8988T (cell line): ENCODE data around the gene NKPD1.

Experiments
- DNase-seq: peaks from one replicate; pipeline ENCODE4 v3.0.0; 2011

The NKPD1 gene

DNA sequence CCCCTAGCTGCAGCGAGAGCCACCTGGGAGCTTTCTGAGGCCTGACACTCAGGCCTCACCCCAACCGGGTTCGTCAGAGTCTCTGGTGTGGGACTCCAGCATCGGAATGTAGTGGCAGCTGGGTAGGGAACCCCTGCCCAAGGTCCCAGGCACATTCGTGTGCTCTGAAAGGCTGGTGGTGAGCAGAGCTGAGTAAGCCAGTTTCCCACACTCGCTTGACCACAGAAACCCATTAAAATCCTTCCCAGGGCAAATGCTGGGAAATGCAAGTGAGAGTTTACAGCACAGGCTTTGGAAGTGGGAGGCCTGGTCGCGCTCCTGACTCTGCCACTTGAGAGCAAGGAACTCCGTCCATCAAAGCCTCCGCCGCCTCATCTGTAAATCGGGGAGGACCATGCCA lies 13.0 kb upstream of the NKPD1 start:
- DNase-seq: no peak

DNA sequence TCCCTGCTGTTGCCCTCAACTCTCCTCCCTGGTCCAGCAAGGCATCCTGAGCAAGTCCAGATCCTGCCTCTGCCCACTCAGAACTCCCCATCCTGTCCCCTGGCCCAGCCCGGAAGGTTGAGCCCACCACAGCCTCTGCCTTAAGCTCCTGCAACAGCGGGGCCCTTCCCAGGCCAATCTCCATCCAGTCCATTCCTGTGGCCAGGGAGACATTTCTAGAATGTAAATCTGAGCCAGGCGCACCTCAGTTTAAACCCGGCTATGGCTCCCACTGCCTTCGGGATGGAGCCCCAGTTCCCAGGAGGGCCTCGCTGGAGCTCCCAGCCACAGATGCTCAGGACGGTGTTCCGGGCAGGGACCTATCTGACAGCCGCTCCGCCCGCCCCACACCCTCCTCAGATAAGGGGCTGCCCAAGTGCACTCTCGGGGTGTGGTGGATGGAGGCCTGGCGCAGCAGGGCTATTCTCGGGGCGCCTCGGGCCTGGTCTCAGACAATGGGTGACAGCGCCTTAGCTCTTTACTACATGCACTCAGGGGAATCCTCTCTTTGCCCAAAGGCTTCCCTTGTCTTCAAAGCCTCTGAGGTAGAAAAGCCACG lies 11.9 kb upstream of the NKPD1 start:
- no peak for DNase-seq

DNA sequence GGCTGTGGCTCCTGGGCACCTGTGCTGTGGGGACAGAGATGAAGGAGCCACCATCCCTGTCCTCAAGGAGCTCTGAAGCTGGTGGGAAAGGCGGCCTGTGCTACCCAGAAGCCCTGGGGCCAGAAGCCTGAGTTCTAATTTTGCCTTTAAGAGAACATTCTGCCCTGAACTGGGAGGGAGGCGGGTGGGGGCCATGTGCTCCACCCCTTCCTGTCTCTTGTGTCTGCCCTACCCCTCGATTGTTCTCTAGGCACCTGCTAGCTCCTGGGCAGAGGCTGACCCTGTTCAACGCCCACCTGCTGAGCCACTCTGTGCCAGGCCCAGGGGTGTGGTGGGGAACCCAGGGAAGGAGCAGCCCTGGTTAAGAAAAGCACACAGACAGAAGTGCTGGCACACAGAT lies 11.4 kb upstream of the NKPD1 start:
- no peak for DNase-seq

DNA sequence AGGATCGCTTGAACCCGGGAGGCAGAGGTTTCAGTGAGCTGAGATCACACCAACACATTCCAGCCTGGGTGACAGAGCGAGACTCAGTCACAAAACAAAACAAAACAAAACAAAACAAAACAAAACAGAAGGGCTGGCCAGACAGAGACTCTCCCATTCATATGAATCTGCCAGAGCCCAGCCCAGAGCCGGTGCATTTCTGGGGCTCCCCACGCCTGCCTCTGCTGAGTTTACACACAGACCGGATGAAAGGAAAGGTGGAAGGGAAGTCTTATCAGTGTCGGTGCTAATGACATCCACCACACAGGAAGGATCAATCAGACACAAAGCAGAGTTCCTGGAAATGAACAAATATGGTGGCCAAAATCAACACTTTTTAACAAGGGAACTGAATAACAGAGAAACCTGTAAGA lies 10.4 kb upstream of the NKPD1 start:
- DNase-seq: no peak

DNA sequence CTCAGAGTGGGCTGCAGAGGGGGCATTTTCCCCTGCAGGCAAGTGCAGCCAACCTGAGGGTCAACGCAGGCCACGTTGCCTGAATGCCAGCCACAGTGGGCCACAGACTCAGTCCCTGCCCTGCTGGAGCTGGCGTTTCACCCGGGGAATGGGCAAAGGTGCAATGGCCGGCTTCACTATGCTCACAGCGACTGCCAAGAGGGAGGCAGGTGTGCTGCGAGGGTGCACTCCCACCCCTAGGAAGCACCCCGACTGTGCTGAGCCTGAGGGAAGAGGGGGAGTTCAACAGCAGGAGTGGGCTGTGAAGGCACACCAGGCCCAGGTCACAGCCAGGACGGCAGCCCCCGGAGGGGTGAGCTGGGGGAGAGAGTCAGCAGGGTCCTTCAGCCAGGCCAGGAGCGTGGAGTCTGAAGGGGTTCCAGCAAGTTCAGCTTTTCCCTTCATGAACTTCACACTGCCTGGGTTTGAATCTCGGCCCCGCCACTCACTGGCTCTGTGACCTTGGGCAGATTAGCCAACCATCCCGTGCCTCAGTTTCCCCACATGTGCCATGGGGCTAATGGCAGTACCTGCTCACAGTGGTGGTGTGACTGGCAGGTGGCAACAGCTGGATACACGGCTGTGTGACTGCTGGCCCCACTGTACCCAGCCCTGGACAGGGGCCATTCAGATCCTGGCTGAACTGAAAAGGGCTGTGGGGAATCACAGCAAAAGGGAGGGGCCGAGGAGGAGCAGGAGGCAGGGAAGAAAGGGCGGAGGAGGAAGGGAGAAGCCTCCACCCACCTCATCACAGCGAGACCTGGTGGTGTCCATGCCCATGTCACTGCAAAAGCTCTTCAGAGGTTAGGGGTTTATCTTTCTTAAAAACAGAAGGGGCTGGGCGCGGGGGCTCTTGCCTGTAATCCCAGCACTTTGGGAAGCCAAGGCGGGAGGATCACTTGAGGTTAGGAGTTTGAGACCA lies 9.6 kb upstream of the NKPD1 start:
- no peak for DNase-seq

DNA sequence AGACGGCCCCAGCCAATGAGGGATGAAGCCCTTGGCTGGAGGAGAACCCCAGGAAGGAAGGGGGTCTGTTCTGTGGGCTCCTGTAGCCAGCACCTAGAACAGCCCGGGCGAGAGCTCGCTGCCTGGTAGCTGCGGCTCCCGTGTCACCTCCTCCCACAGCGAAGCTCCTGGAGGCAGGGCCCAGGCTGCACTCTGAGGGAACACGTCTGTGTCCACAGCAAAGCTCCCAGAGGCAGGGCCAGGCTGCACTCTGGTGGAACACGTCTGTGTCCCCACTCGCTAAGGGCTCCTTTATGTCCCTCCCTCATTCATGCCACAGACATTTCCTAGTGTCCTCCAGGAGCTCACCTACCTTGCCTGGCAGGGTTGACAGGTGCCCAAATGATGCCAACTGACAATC lies 8.8 kb upstream of the NKPD1 start:
- DNase-seq: no peak

DNA sequence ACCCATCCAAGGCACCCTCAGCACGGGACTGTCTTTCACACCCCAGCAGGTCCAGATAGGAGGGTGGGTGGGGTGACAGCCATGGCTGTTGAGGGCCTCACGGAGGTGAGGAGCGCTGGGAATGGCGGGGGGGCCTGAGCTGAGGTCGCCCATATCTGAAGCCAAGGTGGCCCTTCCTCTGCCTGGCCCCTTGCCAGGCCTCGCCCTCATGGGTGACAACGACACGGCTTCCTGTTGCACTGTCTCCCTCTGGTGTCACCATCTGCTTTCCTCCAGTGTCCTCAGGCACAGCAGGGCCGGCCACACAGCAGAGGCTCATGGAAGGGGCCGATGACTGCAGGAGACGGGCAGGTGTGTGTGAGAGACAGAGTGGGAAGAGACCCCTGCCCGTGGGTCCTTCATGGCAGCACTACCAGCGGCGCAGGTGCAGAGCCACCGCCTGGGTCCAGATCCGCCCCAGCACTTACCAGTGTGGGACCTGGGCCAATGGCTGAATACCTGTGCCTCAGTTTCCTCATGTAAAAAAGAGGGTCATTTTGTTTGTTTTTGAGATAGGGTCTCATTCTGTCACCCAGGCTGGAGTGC lies 8.1 kb upstream of the NKPD1 start:
- no peak for DNase-seq

DNA sequence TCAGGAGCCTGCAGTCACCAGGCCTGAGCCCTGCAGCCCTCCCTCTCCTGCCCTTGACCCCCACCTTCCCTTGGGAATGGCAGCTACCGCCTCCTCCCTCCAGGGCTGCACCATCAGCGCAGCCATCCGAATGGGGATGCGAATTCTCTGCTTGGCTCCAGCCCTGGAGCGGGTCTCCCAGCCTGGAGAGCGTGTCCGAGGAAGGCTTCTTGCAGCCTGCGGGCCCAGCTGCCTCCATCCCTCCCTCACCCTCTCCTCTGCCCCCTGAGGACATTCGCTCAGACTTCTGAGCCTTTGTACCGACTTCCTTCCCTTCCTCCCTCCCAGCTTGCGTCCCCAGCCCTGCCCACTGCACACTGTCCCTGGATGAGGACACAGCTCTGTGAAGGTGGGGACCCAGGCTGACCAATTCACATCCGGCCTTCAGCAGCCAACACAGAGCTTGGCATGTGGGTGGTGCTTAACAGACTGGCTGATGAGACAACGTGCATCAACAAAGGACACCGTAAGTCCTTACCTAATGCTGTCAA lies 6.0 kb upstream of the NKPD1 start:
- DNase-seq: no peak

DNA sequence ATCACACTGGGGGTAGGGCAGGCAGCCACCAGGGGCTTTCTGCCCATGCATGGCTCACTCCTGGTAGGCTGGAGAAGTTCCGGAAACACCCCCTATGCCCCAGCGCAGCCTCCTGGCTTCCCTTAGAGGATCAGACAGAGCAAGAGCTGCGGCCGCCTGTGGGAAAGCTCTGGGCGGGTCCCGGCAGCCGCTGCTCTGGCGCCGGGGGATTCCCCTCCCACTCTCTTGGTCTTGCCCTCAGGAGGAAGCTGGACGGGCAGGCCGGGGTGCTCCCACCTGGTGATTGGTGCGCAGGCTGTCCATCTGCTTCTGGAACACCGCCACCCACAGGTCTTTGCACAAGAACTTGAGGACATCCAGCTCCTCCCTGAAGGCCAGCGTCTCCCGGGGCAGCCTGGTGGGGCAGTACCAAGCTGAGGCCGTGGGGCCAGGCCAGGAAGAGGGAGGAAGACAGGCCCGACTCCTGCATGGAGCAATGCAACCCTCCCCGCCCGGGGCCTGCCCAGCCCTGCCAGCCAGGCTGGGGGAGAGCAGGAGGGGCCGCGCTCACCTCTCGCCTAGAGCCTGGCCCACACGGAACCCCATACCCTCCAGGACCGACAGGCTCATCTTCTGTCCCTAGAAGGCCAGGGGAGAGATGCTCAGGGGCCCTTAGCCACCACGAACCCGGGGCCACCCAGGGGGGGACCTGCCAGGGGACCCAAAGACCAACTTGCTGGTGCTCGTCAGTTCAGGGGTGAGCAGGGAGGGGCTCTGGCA lies 4.0 kb upstream of the NKPD1 start:
- no peak for DNase-seq

DNA sequence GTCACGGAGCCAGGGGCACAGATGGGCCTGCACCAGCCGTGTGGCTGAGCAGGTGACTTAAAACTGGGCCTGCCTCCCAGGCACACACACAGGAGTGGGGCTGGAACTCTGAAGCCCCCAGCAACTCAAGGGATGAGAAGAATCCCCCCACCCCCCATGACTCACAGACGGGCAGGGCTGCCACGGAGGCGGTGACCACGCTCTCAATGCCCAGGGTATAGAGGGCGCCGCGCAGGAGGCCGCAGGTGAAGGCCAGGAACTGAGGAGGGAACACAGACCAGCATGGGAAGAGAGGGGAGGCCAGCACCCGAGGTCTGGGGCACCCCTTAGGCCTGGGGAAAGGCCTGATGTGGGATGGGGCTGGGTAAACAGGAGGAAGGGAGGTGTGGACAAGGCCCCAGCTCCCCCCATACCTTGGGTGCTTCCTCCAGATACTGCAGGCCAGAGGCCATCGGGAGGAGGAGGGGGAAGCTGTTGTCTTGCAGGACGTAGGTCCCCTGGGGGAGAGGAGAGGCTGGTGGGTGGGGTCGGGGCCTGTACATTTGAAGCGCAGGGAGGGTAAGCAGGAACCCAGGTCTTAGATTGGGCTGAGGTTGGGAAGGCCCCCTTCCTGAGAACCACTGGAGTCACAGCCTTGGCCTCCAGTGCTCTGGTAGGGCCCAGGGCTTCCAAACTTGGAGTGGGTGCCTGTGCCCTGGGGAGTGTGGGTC lies 3.1 kb upstream of the NKPD1 start:
- no peak for DNase-seq

DNA sequence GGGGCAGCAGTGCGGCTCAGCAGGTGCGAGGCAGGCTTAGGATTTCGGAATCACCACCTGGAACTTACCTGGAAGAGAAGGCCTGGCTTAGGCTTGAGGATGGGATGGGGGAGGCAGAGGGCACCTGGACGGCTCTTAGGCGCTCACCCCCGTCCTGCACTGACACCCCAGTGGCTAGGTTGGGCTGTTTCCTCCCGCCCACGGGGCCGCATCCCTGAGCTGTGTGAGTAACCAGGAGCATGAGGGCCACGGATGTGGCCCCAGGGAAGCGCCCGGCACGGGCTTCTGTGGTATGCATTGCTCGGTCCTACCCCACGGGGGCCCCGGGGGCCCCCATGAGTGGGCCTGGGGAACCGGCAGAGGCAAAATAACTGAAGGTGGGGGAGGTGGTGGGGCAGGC lies 2.4 kb upstream of the NKPD1 start:
- no peak for DNase-seq

DNA sequence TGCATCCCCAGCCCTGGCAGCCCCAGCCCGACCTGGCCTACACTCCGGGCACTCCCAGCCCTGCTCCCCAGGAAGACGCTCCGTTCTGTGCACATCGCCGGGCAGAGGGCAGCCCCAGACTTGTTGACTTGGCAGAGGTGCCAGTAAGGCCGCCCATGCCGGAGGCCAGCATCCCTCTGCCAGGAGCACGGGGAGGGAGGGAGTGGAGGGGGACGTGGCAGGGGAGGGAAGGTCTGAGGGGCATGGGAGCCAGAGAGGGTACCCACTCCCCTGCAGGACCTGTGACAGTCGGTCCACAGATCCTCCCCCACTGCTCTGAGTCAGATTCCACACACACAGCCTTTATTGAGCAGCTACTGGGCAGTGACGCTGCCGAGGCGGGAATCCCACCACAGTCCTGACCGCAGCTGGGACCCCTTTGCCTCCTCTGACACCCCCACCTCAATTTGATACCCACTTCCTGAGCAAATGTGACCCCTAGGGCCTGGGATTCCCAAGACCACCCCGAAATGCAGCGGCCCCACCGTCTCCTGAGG lies 1.9 kb upstream of the NKPD1 start:
- no peak for DNase-seq

DNA sequence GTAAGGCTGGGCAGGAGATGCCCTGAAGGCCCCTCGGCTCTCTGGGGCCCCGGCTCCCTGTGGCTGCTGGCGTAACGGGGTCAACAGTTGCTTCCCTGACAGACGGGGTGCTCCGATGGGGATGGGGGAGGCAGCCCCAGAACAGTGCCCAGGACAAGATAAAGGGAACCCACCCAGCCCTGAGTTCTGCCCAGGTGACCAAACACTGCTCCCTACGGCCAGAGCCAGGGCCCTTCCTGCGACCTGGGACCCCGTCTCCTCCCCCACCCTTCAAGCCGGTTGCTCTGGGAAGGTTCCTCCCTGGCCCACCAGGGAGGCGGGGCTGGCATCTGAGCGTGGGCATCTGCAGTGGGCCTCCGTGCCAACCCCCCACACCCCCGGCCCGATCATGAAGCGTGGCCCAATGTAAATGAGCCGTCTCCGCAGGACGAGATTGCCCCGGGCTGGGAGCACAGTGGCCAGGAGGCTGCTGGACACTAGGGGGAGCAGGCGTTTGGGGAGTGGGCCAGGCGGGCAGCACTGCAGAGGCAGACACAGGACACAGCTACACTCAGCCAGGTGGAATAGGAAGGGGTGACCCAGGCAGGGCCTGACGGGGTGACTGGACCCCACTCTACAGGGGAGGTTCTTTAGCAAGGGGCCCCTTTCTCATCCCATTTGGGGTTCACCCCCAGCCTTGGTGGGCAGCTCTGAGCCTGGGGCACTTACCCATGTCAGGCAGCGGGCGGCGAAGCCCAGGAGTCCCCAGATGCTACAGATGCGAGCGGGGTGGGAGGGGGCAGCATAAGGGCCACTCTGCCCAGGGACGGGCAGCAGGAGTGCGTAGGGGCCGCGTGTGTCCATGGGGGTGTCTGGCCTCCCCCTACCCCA lies 1.2 kb upstream of the NKPD1 start:
- DNase-seq: no peak

DNA sequence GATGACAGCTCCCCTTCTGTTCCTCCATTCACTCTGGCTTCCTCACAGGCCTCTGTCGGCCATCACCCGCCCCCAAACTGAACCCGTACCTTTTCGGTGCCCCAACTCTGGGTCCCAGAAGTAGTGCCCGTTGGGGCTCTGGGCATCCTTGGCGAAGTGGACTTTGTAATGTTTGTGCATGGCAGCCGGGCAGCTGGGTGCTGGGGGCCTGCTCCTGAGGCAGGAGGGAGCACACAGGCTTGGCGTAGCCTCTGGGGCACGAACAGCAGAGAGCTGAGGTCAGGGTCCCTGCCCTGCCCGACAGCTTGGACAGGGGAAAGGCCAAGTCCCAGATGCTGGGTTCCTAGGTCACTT lies 834 bp downstream of the NKPD1 start:
- no peak for DNase-seq

DNA sequence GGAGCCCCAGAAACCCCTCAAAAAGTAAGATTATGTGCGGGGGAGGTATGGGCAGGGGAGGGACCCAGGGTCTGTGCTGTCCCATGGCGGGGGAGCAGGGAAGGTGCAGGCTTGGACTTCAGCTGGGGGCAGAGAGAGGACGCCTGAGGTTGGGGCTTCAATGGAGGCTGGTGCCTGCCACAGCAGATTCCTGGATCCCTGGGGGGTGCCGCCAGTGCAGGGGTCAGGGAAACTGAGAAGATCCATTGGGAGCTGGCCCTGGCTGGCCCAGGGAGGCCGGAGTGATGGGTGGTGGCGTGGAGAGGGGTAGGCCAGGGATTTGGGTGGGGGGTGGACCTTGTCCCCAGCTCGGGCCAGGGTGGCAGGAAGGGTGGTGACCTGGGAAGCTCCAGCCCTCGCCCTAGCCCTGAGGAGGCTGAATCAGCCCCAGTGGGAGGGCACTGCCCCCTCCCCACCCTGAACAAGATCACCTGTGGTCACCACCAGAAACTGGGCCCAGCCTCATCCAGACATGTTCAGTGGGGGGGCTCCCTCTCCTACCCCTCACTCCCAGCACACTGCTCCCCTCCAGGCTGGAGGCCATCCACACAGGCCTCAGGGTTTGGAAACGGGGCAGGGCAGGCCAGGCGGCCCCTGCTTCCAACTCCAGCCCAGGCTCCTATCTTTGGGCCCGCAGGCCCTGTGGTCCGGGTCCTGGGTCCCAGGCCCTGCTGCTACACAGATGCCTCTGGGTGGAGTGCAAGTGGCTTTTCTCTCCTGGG lies 1.4 kb downstream of the NKPD1 start:
- no peak for DNase-seq

DNA sequence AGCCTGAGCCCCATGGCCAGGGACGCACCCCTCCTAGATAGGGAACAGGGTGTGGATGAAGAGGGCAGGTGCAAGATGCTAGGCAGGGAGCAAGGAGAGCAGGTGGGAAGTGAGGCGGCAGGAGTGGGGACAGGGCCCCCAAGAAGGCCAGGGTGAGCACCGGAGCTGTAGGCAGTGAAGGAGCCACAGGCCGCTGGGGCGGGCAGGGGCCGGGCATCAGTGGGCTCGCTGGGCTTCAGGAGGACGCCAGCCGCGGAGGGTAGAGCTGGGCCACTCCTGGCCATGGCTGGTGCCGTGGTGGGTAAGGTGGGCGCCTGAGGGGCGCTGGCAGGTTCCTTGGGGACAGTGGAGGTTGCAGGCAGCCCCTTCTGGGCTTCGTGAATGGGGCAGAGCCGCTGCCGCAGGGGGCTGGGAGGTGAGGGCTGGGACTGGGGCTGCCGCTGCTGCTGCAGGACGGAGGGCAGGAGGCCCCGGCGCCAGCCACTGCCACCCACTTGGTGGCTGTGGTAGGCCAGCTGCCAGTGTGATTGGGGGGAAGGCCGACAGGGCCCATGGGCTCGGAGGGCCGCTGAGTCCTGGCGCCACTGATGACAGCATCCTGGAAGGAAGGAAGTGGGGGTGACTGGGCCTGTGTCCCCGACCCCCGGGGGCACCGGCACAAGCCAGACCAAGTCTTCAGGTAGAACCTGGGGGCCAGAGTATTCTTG lies 2.1 kb downstream of the NKPD1 start:
- no peak for DNase-seq

DNA sequence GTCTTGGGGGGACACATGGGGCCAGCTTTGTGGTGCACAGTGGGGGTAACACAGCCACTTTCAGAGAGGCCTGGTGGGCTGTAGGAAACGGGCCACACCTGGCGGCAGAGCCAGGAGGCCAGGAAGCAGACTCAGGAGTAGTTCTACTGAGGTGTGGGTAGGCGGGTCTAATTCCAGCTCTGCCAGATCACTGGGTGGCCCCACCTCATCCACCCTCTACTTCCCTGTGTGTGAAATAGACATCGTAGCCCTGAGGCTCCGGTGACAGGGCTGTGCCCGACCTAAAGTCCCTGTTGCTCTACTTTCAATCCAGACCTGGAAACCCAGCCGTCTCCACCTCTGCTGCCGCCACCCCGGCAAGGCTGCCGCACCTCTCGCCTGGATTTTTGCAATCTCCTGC lies 4.0 kb downstream of the NKPD1 start:
- DNase-seq: no peak

DNA sequence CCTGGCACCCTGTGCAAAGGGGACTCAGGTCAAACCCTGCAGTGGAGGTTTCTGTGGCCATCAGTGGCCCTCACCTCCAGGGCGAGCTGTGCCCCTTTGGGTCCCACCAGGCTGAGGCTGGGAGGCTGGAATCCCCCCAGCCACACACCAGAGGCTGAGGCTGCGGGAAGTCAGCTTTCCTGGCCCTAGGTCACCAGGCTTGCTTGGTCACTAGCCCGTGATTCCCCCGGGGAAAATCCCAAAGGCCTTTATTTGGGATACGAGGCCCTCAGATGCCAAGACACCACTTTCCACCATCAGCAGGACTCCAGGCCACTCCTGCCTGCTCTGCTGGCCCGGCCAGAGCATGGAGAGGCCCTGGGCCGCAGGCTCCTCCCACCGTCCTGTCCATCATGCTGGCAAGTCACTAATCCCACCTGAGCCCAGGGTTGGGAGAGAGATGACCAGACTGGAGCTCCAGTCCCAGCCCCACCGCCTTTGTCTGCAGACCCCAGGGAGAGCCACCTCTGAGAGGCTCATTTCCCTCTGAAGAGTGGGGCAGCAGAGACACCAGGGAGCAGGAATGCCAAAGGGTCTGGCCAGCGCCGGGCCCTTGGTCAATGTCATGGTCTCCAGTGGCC lies 4.7 kb downstream of the NKPD1 start:
- no peak for DNase-seq

DNA sequence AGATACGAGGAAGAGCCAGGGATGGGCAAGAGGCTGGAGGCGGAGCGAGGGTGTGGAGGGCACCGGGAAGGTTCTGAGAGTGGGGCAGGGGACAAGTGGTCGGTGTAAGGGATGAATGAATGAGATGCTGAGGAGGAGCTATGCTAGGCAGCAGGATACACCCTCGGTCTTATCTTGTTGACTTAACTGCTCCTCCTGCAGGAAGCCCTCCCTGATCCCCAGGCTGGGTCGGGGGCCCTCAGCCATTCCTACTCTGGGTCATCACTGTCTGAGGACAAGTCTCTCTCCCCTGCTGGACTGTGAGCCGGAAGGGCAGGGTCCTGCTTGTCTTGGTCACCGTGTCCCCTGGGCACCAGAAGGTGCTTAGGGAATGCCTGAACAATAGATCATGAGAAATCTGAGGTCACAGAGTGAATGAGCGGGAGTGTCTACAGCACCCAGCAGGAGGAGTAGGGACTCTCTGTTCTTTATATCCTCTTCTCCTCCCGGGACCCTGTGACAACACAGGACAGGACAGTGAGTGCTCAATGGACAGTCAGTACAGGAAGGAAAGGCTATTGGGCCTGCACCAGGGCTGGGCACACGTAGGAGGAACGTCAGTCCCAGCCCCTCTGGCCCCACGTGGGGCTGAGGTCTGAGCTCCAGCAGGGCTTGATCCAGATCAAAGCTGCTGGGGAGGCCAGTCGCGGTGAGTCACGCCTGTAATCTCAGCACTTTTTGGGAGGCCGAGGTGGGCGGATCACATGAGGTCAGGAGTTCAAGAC lies 6.5 kb downstream of the NKPD1 start:
- peak; percentile 53 for DNase-seq
